HG02798 (cell line): ENCODE data around the gene GSX1.
"Not testable (repeated sequence)": the region's sequence is repeated elsewhere in the genome, so short reads cannot be mapped to it uniquely, and the experiment has no call there.

Experiments used
- ATAC-seq: cut with Tn5 transposase; IDR thresholded peaks from one replicate; pipeline ENCODE4 v1.9.1; 2021; ENCODE audit warnings: mild to moderate bottlenecking; ENCODE audit not compliant: unreplicated experiment, poor library complexity

Gene GSX1

DNA sequence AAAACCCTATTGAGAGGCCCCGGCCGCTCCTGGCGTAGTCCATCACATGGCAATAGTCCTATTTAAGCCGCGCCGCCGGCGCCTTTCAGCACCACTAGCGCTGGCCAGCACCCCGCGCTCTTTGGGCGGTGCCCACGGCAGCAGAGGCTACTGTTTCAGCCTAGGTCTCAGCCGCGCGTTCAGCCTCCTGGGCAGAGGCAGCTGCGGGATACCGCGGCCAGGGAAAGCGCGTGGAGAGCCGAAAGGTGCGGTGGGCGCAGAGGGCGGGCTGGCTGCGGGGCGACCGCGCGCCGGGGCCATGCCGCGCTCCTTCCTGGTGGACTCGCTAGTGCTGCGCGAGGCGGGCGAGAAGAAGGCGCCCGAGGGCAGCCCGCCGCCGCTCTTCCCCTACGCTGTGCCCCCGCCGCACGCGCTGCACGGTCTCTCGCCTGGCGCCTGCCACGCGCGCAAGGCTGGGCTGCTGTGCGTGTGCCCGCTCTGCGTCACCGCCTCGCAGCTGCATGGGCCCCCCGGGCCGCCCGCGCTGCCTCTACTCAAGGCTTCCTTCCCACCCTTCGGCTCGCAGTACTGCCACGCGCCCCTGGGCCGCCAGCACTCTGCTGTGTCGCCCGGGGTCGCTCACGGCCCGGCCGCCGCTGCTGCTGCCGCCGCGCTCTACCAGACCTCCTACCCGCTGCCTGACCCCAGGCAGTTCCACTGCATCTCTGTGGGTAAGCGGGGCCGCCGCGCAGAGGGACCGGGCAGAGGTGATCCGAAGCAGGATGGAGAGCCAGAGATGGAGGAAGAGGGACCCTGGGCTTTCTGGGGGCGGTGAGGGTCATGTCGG is at the start of gene GSX1:
TSS of gene GSX1 (plus strand) at position 91 of the 826 bp plus-strand sequence. CDS start at position 299, 208 bp downstream.
- no peak for ATAC-seq

DNA sequence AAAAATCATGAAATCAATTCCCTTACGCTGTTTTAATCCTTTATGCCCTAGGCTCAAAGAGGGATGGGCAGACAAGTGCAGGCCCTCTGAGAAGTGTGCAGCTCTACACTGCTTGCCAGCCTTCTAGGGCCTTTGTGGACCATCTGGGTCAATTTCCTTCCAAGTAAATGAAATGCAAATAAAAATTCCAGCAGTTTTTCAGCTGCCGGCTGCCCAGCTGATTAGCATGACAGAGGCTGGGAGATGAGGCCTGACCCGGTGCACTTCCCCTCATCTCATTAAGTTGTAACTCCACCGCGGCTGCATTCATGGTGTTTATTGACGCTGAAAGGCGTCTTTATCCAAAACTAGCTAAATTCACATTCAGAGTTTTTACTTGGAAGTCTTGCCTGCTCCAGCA is 47.5 kb upstream of the GSX1 start:
- ATAC-seq, result no peak

DNA sequence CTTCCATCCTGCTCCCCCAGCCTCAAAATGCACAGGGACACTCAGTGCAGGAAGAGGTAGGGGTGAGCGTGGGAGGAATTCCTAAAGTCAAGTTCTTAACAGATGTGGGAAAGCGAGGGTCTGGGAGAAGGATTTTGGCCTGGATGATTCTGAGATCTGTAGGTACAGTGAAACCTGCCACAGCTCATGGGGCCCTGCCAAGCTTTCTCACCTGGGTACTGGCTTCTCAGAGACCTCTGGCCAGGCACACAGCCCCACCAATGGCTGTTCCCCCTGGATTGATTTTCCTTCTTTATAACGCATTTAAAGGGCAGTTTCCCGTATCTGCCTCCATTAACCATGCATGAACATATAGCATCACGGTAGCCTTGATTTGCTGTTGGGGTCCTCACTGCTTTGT is 47.0 kb upstream of the GSX1 start:
- ATAC-seq, result no peak

DNA sequence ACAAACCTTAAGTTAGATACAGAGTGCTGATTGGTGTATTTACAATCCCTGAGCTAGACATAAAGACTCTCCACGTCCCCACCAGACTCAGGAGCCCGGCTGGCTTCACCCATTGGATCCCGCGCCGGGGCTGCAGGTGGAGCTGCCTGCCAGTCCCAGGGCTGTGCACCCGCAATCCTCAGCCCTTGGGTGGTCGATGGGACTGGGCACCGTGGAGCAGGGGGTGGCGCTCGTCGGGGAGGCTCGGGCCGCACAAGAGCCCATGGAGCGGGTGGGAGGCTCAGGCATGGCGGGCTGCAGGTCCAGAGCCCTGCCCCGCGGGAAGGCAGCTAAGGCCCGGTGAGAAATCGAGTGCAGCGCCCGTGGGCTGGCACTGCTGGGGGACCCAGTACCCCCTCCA is 44.1 kb upstream of the GSX1 start:
- not testable (repeated sequence) for ATAC-seq

DNA sequence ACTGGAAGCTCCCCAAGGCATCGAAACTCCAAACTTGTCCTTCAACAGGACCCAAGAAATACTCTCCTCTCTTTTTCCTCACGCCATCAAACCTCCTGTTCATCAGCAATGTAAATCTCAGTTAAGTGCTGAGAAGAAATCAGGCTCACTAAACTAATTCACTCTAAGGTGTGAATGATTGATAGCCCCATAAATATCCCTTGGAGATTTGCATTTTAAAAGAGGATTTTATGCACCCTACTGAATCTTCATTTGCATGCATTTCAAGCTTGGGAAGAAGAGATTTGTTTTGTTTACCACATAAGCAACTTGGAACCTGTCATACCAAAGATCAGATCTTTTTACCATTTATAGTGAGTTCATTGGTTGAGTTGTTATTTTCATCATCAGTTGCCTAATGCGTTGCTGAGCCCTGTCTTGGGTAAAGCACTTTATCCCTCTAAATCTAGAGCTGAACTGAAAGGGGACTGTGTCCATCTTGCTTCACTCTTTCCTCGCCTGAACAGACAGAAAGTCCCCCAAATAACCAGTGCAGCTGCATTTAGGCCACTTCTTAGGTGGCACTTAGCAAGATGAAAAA is 40.2 kb upstream of the GSX1 start:
- no peak for ATAC-seq

DNA sequence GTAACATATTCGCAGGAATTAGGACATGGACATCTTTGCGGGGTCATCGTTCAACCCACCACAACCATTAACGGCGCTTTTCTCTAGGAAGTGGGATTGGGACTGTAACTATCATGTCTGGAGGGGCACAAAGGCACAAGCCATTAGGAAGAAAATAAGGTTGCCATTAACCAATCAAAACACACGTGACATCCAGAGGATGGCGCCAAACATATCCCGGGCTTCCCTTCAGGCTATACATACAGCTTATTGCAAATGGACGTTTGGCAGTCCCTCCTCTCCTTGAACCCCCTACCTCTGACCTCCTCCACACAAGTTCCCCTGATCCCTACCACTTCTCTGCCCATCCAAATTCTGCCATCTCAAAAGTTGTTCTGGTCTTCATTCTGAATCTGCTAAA is 26.6 kb upstream of the GSX1 start:
- ATAC-seq, result no peak

DNA sequence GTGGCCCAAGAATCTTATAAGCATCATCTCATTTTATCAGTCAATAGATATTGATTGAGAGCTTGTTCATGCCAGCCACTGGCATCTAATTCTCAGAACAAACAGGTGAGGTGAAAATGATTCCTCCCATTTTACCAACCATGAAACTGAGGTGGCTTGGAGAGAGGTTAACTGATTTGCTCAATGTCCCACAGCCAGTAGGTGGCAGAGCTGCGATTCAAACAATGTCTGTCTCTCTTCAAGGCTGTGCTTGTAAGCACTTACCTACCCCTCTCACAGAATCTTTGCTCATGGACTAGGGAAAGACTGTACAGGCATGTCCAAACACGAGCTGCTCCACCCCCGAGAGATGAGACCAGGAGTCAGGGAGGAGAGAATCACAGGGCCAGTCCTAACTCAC is 21.5 kb upstream of the GSX1 start:
- ATAC-seq, result peak; percentile 42

DNA sequence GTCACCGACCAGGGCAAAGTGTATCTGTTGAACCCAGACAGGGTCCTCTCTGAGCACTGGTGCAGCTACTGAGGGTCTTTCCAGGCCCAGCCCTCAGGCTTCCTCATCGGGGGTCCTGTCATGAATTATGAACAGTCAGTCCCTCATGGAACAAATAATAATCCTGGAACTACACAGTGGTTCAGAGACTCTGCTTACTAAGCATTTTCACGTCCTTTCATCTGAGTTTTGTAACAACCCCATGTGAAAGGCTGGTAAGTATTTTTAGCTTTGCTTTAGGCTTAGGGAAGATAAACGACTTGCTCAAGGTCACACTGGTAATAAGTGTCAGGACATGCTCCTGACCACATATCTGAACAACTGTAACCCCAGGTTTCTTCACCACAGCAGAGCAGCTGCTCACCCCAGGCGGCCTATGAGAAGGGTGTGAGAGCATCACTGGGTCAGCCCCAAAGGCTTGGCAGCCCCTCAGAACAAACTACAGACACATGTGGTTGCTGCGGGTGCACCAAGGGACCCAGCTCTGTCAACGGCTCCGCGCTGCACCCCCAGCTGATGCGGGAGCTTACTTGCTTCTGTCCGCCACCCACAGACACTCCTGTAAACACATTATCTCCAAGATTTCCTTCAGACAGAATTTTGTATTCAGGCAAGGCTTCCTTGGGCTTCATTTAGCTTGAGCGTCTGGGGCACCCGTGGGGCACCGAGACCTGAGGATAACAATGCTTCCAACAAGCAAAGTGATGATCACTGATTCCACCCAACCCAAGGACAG is 19.4 kb upstream of the GSX1 start:
- peak; percentile 67 for ATAC-seq

DNA sequence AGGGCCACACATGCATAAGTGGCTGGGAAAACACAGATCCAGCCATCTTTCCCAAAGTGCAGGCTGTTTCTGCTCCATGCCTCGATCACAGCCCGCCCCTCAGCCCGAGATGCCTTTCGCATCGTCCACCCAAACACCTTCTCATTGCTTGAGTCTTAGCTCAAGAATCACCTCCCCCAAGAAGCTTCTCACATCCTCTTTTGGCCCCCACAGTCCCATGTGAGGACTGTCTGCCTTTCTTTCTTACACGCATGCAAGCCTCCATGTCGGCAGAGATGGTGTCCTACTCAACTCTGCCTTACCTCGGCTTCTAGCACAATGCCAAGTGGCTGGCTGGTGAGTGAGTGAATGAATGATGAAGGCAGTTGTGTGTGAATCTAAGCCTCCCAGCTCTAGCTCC is 18.1 kb upstream of the GSX1 start:
- ATAC-seq, result peak; percentile 57

DNA sequence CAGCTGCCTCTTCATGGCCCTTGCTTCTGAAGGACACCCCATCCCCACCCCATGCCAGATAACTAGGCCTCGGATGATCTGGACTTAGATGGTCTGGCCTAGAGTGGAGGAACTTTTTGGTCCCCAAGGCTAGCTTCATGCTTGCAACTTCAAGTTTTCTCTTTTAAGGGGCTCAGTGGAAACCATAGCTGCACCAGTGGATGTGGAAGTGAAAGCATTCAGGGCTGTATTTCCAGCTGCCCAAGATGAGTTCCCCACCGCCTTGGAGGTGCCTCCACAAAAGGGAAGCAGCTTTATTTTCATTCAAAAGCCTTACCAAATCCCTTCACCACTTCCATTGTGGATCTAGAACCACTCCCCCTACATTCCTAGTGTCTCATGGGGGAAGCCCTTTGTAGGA is 17.6 kb upstream of the GSX1 start:
- no peak for ATAC-seq

DNA sequence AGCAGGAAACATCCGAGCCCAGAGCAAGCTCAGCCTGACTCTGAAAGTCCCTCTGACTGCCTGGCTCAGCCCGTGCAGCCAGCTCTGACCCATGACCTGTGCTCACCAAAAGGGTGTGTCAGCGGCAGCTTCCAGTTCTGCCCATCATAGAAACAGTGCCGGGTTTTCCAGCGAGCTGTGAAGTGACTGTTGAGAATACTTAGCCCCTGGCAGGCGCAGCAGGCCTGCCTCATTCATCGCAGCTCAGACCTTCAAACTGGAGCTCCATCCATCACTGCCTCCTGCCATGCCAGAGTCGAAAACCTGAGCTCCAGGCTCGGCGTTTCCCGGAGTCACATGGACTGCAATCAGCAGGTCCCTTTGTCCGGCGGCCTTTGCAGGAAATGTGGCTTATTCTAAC is 16.3 kb upstream of the GSX1 start:
- ATAC-seq, result no peak

DNA sequence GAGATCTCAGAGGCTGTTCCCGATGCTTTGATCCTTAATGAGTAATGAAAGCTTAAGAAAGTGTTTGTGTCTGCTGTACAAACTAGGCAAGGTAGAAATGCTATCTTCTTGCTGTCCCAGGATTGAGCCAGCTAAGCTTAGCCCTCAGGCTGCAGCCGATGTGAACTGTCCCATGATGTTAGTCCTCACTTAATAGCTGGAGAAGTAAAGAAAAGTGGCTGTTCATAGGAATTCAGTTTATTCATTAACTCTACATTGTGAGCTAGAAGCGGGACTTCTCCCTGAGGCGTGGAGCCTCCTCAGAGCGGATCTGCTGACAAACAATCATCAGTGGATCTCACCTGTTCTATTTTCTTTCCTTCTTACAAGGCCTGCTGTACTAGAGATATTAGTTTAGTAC is 10.1 kb upstream of the GSX1 start:
- no peak for ATAC-seq

DNA sequence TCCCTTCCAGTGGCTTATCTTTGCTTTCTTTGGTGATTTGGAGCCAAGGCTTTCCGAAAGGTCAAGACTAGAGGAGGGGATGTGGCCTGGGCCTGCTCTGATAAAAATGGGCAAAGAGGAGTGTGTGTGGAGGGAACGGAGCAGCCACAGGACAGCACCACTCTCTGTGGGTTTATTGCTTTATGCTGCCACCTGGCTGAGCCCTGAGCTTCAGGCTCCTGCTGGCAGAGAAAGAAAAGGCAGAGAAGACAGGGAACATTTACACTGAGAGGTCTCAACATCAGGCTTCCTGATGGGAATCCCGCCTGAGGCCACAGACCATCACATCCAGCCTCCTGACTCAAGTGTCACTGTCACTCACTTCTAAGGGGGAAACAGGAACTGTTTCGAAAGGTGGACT is 9.2 kb upstream of the GSX1 start:
- no peak for ATAC-seq

DNA sequence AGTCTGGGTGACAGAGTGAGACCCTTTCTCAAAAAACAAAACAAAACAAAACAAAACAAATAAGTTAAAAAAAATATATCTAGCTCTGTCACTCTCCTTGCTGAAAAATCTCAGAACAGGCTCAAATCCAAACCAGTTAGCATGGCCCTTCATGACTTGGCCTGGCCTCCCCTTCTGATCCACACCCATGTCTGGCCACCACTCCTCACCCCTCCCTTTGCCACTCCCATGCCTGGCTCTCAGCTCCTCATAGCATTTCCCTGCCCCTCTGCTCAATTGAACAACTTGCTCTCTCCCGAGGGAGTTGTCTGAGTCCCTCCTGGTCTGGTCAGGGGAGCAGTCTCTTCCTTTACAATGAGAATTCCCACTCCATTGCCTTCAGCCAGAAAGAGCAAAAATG is 4.0 kb upstream of the GSX1 start:
- no peak for ATAC-seq

DNA sequence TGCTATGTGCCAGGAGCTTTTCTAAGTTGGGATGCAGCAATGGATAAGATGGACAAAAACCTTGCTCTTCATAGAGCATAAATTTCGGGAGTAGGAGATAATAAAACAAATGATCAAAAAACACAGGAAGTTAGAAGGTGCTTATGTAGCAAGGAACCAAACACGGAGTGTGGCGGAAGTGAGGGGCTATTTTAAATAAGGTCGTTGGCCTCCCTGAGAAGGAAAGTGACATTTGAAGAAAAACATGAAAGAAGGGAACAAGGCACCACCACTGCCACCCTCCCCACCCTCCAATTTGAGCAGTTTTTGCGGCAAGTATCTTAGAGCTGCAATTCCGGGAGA is 3.2 kb upstream of the GSX1 start:
- no peak for ATAC-seq

DNA sequence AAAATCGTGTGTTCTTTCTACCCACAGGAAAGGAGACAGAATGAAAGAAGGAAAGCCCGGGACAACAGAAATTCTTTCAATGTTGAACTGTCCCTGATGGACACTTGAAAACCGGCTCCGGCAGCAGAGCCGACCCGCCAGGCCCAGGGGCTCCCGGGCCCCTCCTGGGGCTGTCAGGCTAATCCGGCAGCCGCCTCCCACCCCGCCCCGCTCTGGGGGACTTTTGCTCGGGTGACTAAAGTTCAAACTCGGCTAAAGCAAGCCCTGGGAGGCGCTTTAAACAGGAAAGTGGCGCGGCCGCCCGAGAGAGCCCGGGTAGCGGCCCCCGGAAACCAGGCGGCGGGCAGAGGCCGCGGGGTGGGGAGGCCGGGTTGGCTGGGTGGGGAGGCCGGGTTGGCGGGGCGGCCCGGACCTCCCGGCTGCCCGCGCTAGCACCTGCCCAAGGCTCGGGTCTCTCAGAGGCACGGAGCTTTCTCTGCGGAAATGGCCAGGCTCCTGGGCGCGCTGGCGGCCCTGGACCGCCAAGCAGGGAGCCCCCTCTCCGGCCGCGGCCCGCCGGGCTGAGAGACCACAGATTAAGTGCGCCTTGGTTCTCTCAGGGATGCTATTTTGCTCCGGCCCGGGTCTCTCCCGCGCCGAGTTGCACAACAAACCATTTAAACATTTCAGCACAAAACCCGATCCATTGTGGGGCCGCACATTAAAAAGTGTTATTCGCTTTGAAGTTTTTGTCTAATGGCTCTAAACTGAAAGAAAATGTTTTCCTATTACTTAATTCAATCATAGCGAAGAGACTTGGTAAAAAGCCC is 2.6 kb upstream of the GSX1 start:
- ATAC-seq, result no peak

DNA sequence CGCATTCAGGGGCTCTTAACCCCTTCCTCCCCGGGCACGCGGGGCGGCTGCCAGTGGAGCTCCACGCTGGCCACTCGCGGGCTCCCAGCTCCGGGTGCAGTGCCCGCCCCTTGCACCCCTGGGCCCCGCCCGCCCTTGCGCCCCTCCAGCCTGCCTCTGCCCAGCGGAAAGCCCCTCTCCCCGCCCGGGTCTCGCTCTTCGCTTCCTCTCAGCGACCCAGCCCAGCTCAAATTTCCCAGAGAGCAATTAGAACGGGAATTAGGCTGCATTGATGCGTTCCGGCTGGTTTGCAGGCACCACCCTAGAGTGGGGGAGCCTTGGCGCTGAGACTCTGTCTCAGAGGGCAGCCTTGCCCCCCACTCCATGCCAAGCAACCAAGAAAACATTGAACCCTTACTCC is 1.8 kb upstream of the GSX1 start:
- no peak for ATAC-seq

DNA sequence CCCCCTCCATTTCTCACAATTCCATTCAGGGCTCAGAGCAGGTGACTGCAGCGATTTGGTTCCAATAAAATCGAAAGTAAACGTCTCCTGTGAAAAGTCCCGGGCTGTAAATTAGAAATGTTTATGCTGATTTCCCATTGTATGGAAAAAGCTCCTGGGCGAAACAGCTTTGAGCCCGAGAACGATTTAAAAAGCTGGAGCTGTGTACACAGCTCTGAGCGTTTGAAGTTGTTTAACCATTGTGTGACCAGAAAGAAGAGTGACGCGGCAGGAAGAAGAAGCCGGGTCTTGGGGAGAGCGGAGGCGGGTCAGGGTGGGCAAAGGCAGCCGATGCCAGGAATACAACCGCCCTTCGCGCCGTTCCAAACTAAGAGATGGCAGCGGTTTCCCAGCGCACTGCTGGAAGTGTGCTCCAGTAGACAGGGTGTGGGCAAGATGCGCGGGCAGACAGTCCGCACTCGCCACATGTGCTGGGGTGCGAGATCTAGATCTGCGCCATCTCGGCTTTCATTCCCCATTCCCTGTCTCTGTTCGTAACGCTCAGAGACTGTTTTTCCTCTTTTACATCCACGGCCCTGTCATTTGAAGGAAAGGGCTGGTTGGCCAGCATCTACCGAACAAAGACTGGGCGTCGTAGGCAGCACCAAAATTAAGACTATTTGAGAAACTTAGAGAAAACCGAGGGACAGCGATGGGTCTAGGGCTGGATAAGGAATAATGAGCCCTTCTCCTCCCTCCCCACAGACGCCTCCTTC is 960 bp upstream of the GSX1 start:
- ATAC-seq, result no peak

DNA sequence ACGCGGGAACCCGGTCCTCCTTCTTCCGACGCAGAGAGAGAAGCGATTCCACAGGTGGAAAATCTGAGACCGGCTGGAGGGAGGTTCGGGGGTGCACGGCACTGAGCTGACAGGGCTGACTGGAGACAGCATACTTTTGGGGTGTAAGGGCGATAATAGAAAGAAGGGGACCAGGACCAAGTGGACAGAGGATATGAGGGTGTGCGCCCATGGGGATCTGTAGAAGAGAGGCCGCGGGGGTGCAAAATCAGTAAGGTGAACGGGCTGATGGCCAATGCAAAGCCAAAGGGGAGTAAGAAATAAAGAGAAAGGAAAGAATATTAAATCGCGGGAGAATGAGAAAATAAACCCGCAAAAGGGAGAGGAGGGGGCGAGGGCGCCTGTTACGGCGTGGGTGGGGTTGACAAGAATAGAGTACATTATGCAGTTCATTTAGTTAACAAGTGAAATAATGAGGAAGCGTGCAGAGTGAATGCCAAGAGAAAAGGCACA is 336 bp upstream of the GSX1 start:
- ATAC-seq, result no peak
